Heart right ventricle (tissue), 16 donors: Measurements from ENCODE around the gene ATOSB. TPM values are rescaled to one million over a fixed set of nuclear protein-coding genes. Genes with fewer than 3 reads are reported as not detected.
A peak's percentile ranks its signal among the peaks of the same experiment; 100 is the strongest.

Source experiments
- ATAC-seq, 8 donors: fragments of 200-7000 bp; cut with Tn5 transposase; one replicate each; pipeline ENCODE4 v1.9.1; 2020; ENCODE audit warnings: mild to moderate bottlenecking in 8 of 8, moderate library complexity in 8 of 8, moderate number of reproducible peaks in 1 of 8
- DNase-seq, 2 donors: peaks; one replicate each; pipeline ENCODE4 v3.0.0-alpha.2; 2020
- H3K27ac ChIP-seq, 10 donors: fragments of 200-600 bp; sonication (generic) in 2 of 10; one replicate each; pipeline versions ENCODE4 v1.5.0 to v1.8.0; 2020 to 2022; ENCODE audit warnings: mild to moderate bottlenecking in 3 of 10
- H3K27me3 ChIP-seq, 7 donors: fragments of 200-600 bp; one replicate each; pipeline ENCODE4 v1.8.0; 2021 to 2022; ENCODE audit warnings: mild to moderate bottlenecking in 2 of 7
- H3K36me3 ChIP-seq, 9 donors: fragments of 200-600 bp; sonication (generic) in 1 of 9; one replicate each; pipeline versions ENCODE4 v1.5.0 to v1.8.0; 2020 to 2022; ENCODE audit warnings: mild to moderate bottlenecking in 2 of 9
- H3K4me1 ChIP-seq, 9 donors: fragments of 200-600 bp; sonication (generic) in 1 of 9; one replicate each; pipeline versions ENCODE4 v1.5.0 to v1.8.0; 2020 to 2022; ENCODE audit warnings: mild to moderate bottlenecking in 4 of 9
- H3K4me3 ChIP-seq, 10 donors: fragments of 200-600 bp; sonication (generic) in 2 of 10; one replicate each; pipeline versions ENCODE4 v1.5.0 to v1.8.0; 2020 to 2022; ENCODE audit warnings: mild to moderate bottlenecking in 7 of 10, moderate library complexity in 2 of 10
- H3K9me3 ChIP-seq, 11 donors: fragments of 200-600 bp in 10 of 11; sonication (generic) in 2 of 11; one replicate each; pipeline versions ENCODE4 v1.5.0 to v1.8.0; 2013 to 2022; ENCODE audit warnings: mild to moderate bottlenecking in 2 of 11, control low read depth in 1 of 11, moderate library complexity in 1 of 11
- CTCF ChIP-seq, 9 donors: fragments of 200-600 bp; sonication (generic) in 2 of 9; IDR thresholded peaks; one replicate each; pipeline versions ENCODE4 v1.5.0 to v1.8.0; 2021 to 2022; ENCODE audit warnings: antibody characterized with exemption in 9 of 9, mild to moderate bottlenecking in 5 of 9, moderate library complexity in 1 of 9
- WGBS, 2 donors: extraction: QIAGEN DNeasy Blood & Tissue Kit; methylation state at CpG; one replicate each; pipeline ENCODE4 v1.1.7; 2013; ENCODE audit warnings: inconsistent platforms in 1 of 2; 5-methylcytosine and 5-hydroxymethylcytosine counted together
- intact Hi-C, 10 donors: fragments of 100-400 bp; cut with DNase I; formaldehyde crosslinking; loops; one replicate each; pipeline versions ENCODE4 v1.11.1 to v1.14.2; 2022
- polyA plus RNA-seq, 2 donors: library from polyadenylated mRNA; stranded (reverse); fragments of 200-250 nt; gene quantifications; one replicate each; pipeline ENCODE4 v1.2.3, GENCODE V29; 2013
- total RNA-seq, 10 donors: library from RNA; stranded (reverse); fragmentation: NEBNext Ultra II Directional in 3 of 10; extraction: Animal tissue kit (Norgen Biotek cat#: 25700) in 3 of 10; gene quantifications; one replicate each; pipeline versions ENCODE4 v1.2.1 to v1.2.4, GENCODE V29; 2021 to 2023
- donor health status: Arrhythmogenic right ventricular cardiomyopathy.
- donor health status: ischemic (EF 13 %, LVEDD 7.1; RV severe dilation, severe dysfunction).
- donor health status: healthy with polysubstance abuse.
- donor health status: DM: no; HTN: yes; CAD: no.
- donor health status: DM: no; HTN: no; CAD: no.
- donor health status: ischemic (EF 25% LVEDD 6.9; RV normal size, moderate dysfunction).
- donor health status: ischemic (EF 25% LVEDD 5.7; RV mildly dilated, moderate dysfunction).
- donor health status: healthy.
- donor health status: DM: yes; HTN: yes; CAD: no.
- donor health status: Ischemic cardiomyopathy.
- donor health status: ischemic (EF 35%, LVEDD 5.7; RV mildly dilated, moderate dysfunction).
- donor health status: nonischemic (EF 11% LVEDD 7.7; RV severe dilation, severe dysfunction).
- donor health status: DM: yes; HTN: yes; CAD: no.
- donor health status: PGD.
- donor health status: ischemic (EF 29% LVEDD 5.4; RV normal size, mild dysfunction).
- donor health status: nonischemic (EF 23%, LVEDD 6.1; RV moderate dilation, normal function).

ATOSB gene
- total and polyA plus RNA-seq, 12 donors: 12.2 to 31.6 (median 17.2) TPM

- no peak for TF ChIP-seq CTCF (IDR thresholded peaks at IDR 0.05)
- peaks cover 0 to 69% (median 51%) of the 10 kb centered on the region in 9 donors for H3K36me3 ChIP-seq
- H3K27ac ChIP-seq: peak within 1 kb of the TSS; percentile 3 to 91 (median 88)
- peaks cover 3 to 27% (median 20%) of the 10 kb centered on the region in 9 donors for H3K4me1 ChIP-seq
- 1% methylated on average over 57 of the region's 57 CpGs for WGBS, 2 donors
- H3K9me3 ChIP-seq: no peaks in the 10 kb centered on the region
- ATAC-seq: peak; percentile 89 to 98 (median 97)
- H3K4me3 ChIP-seq: peak within 1 kb of the TSS; percentile 40 to 81 (median 68)
- peak; percentile 92 to 96 for DNase-seq
- H3K27me3 ChIP-seq: no peaks in the 10 kb centered on the region
- intact Hi-C loops: loop anchor here in 1 of 10 donors (10.0 kb wide), 1 partner anchor 108 kb away; no protein-coding TSS in a partner anchor
Observed at GRCh38 chr9:35102769-35103659, 12.6 kb downstream of the ATOSB start, which contains the start of gene STOML2. TSS of gene STOML2 (minus strand) at chr9:35103131. CDS start at chr9:35103094, 37 bp downstream.

- ATAC-seq: peak in 6 of 8 donors; percentile 2 to 49 (median 30)
- Histone ChIP-seq H3K9me3 (no peaks in the 10 kb centered on the region), H3K36me3 (peaks cover 0 to 63% (median 46%) of the 10 kb centered on the region in 9 donors), H3K27me3 (no peaks in the 10 kb centered on the region), H3K27ac (peak overlapping the region in 9 of 10 donors; percentile 80 to 91 (median 88)), H3K4me3 (peak overlapping the region; percentile 40 to 81 (median 68)), H3K4me1 (peaks cover 3 to 27% (median 20%) of the 10 kb centered on the region in 9 donors)
- TF ChIP-seq CTCF (IDR thresholded peaks at IDR 0.05): no peak
- DNase-seq: no peak
- 3% methylated on average over 10 of the region's 10 CpGs for WGBS, 2 donors
- intact Hi-C loops: loop anchor here in 1 of 10 donors (10.0 kb wide), 1 partner anchor 108 kb away; no protein-coding TSS in a partner anchor
Observed at GRCh38 chr9:35102465-35102768, 13.2 kb downstream of the ATOSB start.

- no peak overlapping the region for H3K27ac ChIP-seq
- no peak for TF ChIP-seq CTCF (IDR thresholded peaks at IDR 0.05)
- peaks cover 3 to 30% (median 20%) of the 10 kb centered on the region in 9 donors for H3K4me1 ChIP-seq
- 90 to 96% methylated on average over 3 of the region's 3 CpGs for WGBS, 2 donors
- DNase-seq (no peak), ATAC-seq (no peak)
- H3K4me3 ChIP-seq: no peak overlapping the region
- H3K27me3 ChIP-seq: no peaks in the 10 kb centered on the region
- H3K9me3 ChIP-seq: no peaks in the 10 kb centered on the region
- H3K36me3 ChIP-seq: peaks cover 0 to 50% (median 30%) of the 10 kb centered on the region in 9 donors
- intact Hi-C loops: loop anchor here (2.0 to 10.0 kb wide), 6 partner anchors 25 to 203 kb away; partner anchors contain the start of genes DNAJB5 (in 1 of the 10) and VCP (in 1 of the 10)
Observed at GRCh38 chr9:35097573-35097972, 18.1 kb downstream of the ATOSB start.

GRCh38 chr9:35096035-35096849 lies 19.4 kb downstream of the ATOSB start, which contains the start of gene PIGO:
TSS of gene PIGO (minus strand) at chr9:35096591. CDS start at chr9:35095565, 1,026 bp downstream.
- H3K9me3 ChIP-seq: no peaks in the 10 kb centered on the region
- H3K4me3 ChIP-seq: peak within 1 kb of the TSS; percentile 36 to 98 (median 84)
- ATAC-seq (peak; percentile 91 to 98 (median 96)), DNase-seq (peak; percentile 85 to 89)
- H3K27me3 ChIP-seq: no peaks in the 10 kb centered on the region
- WGBS, 2 donors: 0% methylated on average over 53 of the region's 53 CpGs
- peak; percentile 63 to 81 (median 73) for TF ChIP-seq CTCF (IDR thresholded peaks at IDR 0.05)
- intact Hi-C loops: loop anchor here (2.0 to 10.0 kb wide), 6 partner anchors 23 to 201 kb away; partner anchors contain the start of genes DNAJB5 (in 1 of the 10) and VCP (in 1 of the 10)
- H3K36me3 ChIP-seq: peaks cover 0 to 58% (median 35%) of the 10 kb centered on the region in 9 donors
- H3K4me1 ChIP-seq: peaks cover 0 to 18% (median 8%) of the 10 kb centered on the region in 9 donors
- peak within 1 kb of the TSS; percentile 70 to 99 (median 96) for H3K27ac ChIP-seq
